ENCODE measurements around the gene NAALADL2.

Gene NAALADL2

DNA sequence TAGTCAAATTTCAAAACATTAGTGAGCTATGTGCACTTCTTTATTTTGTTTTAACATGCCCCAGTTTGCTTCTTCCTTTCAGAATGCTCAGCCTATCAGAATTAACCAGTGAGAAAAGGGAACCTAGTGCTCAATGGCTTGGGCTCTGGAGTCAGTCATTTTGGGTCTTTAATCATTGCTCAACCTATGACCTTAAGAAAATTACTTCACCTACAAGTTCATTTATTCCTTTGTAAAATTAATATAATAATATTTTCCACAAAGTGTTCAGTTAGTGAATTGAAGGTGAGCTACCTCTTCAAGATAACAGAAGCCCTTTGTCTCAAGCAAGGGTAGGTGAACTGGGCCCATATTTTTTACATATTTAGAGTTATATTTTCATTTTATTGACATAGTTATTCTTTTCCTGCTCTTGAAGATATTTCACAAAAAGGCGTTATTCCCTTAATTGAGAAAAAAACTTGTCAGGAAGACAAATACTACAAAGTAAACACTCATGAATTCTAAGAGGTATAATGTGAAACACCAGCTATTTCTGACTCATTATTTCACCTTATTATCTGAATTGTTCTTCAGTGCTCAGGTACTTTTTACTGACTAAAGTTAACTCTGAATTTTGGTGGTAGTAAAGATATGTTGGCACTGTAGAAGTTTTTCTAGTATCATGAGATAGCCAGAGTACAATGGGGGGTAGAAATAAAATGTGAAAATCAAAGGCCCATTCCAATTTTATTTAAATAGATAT lies 415.5 kb downstream of the NAALADL2 start:
- Mint-ChIP-seq H3K27ac (peak overlapping the region in 1 of 2 donors; percentile 9), H3K4me3 (no peak overlapping the region), H3K9me3 (no peaks in the 10 kb centered on the region), H3K4me1 (no peaks in the 10 kb centered on the region), H3K27me3 (no peaks in the 10 kb centered on the region)
- no peak for DNase-seq
- ATAC-seq: no peak

DNA sequence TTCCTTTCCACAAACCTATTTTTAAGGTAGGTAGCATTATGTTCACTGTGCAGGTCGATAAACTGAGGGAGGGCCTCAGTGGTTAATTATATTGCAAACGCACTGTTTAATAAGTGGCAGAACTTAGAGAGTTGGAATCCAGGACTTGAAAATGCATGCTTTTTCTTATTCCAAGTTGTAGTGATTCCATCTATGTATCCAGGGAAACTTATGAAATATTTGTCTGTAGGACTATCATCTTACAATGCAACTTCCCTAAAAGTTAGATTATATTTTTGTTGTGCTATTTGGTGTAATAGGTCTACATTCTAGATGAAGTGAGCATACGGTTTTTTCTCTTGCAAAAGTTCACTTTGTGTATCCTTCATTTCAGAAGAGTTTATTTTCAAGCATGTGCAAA lies 419.5 kb downstream of the NAALADL2 start:
- Mint-ChIP-seq H3K4me3 (no peak overlapping the region), H3K9me3 (no peaks in the 10 kb centered on the region), H3K4me1 (no peaks in the 10 kb centered on the region)

DNA sequence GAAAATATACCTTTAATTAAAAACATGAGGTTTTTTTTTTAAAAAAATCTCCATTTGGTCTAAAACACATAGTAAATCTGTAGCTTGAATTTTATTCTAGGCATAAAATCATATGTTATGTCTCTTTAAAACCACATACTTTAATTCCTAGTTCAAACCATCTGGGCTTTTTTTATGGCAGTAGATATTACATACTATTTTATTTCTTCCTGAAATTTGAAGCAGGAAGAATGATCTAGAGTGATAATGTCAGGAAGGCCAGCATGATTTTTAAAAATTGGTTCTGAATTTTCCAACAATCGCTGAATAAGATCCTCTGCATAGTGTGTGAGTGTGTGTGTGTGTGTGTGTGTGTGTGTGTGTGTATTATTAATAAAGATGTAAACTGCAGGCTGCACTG lies 420.3 kb downstream of the NAALADL2 start:
- Mint-ChIP-seq H3K9me3 (no peaks in the 10 kb centered on the region), H3K27me3 (no peaks in the 10 kb centered on the region), H3K27ac (no peak overlapping the region), H3K4me3 (no peak overlapping the region), H3K4me1 (no peaks in the 10 kb centered on the region)
- ATAC-seq (no peak), DNase-seq (no peak)

More for the DNA sequence above, 419.5 kb downstream of the NAALADL2 start:
- Mint-ChIP-seq H3K27me3 (no peaks in the 10 kb centered on the region), H3K27ac (no peak overlapping the region)
- ATAC-seq (no peak), DNase-seq (no peak)

DNA sequence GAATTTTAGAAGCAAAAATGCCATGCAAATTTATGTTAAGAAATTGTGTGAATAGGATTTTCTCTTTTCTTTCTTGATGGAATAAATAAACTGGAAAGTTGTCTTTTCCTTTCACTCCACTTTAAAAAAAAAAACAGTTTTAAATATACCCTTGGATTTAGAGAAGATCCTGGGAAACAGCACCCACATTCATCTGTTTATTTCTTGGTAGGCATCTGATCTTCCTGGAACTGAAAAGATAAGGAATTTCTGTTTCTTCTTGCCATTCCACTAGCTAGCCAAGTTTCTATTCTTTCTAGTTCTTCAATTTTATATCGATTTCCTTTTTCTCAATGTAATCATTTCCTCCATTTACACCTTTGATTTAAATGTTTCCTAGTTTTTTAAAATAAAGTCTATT lies 420.8 kb downstream of the NAALADL2 start:
- ATAC-seq (no peak), DNase-seq (no peak)
- no peaks in the 10 kb centered on the region for H3K4me1 Mint-ChIP-seq
- no peak overlapping the region for H3K4me3 Mint-ChIP-seq
- H3K9me3 Mint-ChIP-seq: no peaks in the 10 kb centered on the region
- H3K27ac Mint-ChIP-seq: no peak overlapping the region
- no peaks in the 10 kb centered on the region for H3K27me3 Mint-ChIP-seq

DNA sequence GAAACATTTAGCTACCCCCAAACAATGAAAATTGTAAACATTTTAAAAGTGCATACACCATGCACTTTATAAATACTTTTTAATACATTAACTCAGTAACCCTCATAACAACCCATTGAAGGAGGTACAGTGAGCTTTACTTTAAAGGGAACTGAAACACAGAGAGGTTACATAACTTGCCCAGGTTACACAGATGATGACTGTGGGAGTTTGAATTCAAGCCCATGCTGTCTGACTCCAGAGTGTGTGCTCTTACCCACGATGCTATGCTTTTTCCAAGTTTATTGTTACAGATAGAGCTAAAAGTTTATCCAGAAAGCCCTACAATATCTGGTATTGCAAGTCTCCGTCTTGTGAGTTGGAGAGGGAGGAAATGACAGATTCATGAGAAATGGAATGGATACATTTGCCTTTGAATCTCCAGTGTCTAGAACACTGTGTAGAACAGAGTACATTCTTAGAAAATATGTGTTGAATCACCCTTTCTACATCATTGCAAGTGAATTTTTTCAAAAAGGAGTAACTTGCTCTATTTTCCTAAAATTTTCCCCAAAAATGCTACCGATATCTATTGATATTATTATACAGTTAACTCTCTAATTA lies 428.3 kb downstream of the NAALADL2 start:
- Mint-ChIP-seq H3K27ac (no peak overlapping the region), H3K27me3 (no peaks in the 10 kb centered on the region), H3K4me3 (no peak overlapping the region), H3K9me3 (no peaks in the 10 kb centered on the region), H3K4me1 (no peaks in the 10 kb centered on the region)
- DNase-seq: no peak
- ATAC-seq: no peak

DNA sequence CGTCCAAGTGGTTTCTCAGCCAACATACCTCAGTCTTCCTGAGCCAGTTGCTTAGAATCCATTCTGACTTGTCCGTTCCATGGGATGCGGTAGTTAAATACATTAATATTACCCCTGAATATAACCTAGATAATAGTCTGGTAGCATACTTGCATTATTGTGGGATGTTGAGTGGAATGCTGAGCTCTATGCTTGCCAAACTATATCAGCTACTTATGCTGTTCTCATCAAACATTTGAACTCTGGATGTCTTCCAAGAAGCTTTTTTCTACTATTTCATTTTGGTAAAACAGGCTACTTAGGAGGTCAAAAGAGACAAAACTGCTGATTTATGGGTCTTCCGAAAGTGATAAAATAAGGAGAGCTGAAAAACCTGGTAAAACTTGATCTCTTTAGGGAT lies 429.5 kb downstream of the NAALADL2 start:
- ATAC-seq (no peak), DNase-seq (no peak)
- Mint-ChIP-seq H3K4me3 (no peak overlapping the region), H3K9me3 (no peaks in the 10 kb centered on the region), H3K27me3 (no peaks in the 10 kb centered on the region), H3K27ac (no peak overlapping the region), H3K4me1 (no peaks in the 10 kb centered on the region)

DNA sequence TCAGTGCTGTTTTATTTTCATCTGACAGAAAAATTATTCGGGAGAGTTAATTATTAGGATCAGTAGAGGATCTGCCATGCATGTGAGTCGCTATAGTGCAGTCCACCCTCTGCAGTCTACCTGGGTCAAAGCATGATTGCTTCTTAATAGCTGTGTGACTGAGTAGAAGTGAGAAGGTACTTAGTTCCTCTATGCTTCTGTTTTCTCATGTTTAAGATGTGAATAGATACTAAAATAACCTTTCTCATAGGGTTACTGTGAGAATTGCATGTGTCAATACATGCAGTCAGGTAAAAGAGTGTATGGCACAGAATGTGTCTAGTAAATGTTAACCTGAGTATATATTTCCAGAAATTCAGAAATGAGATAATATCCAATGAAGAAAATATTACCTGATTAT lies 435.7 kb downstream of the NAALADL2 start:
- no peak for DNase-seq
- H3K27me3 Mint-ChIP-seq: no peaks in the 10 kb centered on the region
- ATAC-seq: no peak
- no peaks in the 10 kb centered on the region for H3K4me1 Mint-ChIP-seq
- no peak overlapping the region for H3K4me3 Mint-ChIP-seq
- no peaks in the 10 kb centered on the region for H3K9me3 Mint-ChIP-seq
- H3K27ac Mint-ChIP-seq: no peak overlapping the region

DNA sequence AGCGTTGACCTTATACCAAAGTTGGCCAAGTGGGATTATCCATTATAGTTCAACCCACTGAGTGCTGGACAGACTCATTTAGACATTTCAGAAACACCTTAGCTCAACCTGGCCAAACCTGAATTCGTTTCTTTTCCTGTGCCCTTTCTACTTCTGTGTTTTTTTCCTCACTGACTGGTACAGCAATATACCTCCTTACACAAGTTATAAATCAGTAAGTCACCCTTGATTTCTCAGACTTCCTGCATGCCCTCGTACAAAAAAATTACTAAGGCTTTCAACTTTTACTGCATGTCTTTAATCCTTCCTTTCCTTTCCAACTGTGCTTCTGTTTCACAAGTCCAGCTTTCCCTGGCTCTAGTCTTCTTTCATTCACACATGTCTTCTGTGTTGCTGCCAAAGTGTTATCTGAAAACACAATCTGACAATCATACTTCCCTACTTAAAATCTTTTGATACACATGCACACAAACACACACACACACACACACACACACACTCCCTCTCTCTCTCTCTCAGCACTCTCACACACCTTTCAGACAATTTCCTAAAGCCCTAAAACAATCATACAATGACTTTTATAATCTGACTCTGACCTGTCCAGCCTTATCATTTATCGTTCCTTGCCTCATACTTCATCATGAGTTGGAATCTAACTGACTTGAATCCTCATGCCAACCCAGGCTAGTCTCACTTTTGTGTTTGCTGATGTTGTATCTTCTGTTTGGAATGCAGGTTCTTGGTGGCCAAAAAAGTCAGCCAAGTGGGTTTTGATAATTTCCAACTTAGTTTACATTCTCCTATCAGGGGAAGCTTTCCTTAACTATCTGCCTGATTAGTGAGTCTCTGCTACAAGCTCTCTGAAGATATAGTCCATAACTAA lies 436.4 kb downstream of the NAALADL2 start:
- Mint-ChIP-seq H3K9me3 (no peaks in the 10 kb centered on the region), H3K4me1 (no peaks in the 10 kb centered on the region), H3K27me3 (no peaks in the 10 kb centered on the region), H3K27ac (peak overlapping the region in 1 of 2 donors; percentile 30), H3K4me3 (no peak overlapping the region)
- no peak for ATAC-seq
- no peak for DNase-seq

DNA sequence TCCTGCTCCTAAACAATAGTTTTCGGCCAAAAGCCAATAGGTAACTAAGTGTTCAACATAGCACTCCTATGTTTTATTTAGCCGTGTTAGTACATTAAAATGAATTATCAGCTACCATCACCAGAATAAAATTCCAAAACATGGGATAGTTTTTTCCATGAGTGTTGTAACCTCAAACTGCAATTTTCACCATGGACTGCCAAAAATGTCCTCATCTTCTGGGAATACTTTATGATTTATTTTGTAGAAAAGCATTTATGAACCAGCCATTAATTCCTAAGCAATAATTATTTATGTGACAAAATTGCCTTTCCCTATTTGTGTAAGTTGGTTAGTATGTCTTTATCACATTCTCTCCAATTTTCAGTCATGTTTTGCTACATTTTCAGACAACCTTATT lies 438.1 kb downstream of the NAALADL2 start:
- no peak for ATAC-seq
- H3K27me3 Mint-ChIP-seq: no peaks in the 10 kb centered on the region
- H3K4me1 Mint-ChIP-seq: no peaks in the 10 kb centered on the region
- no peaks in the 10 kb centered on the region for H3K9me3 Mint-ChIP-seq
- DNase-seq: no peak
- H3K27ac Mint-ChIP-seq: no peak overlapping the region
- H3K4me3 Mint-ChIP-seq: no peak overlapping the region

DNA sequence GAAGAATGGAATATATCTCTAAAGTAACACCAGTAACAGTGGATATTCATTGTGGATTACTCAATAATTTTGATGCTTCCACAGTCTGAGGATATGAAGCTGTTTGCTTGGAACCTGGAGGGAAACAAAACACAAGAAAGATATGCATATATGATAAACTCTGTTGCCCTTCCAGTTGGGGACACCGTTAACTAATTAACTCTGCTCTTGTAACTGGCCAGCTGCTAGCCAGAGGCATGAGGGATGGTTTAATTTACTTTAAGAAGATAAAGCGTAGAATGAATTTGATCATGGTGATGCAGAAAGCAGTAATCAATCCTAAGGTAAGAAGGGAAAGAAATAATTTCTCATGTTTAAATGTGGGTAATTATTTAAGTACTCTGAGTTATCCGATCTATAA lies 442.6 kb downstream of the NAALADL2 start:
- ATAC-seq (no peak), DNase-seq (no peak)
- Mint-ChIP-seq H3K9me3 (no peaks in the 10 kb centered on the region), H3K27me3 (no peaks in the 10 kb centered on the region), H3K4me3 (no peak overlapping the region), H3K27ac (no peak overlapping the region), H3K4me1 (no peaks in the 10 kb centered on the region)

DNA sequence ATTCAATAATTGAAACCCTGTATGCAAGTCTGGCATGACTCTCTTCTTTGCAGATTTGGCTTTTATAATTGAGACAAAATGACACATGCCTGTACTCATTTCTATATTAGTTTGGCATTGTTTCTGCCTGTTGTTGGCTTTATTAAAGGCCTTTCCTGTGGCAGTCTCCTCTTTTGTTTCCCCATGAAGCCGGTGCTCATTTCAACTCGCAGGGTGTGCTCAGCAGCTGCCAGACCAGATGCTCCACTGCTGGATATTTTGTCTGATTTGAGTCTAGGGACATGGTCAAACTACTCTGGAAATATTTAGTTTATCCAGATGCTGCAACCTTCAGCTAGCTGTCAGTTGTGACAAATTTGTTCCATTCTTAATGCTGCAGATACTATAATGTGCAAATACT lies 445.3 kb downstream of the NAALADL2 start:
- DNase-seq (no peak), ATAC-seq (no peak)
- Mint-ChIP-seq H3K27ac (no peak overlapping the region), H3K9me3 (no peaks in the 10 kb centered on the region), H3K4me3 (no peak overlapping the region), H3K4me1 (no peaks in the 10 kb centered on the region), H3K27me3 (no peaks in the 10 kb centered on the region)

DNA sequence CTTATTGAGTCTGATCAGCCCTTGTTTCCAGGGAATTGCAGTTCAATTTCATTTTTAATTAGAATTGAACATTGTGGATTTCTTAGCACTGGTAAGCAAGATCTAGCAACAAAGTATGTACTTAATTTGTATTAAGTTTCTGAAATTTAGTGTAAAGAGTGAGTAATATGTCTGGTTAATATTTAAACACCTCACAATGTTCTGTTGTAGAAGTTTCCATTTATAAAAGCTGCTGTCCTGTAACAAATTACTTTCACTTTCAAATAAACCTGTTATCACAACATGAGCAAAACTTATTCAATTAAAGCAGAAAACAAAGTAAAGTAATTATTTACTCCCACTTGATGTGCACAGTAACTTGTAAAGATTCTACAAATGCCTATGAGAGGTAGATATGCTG lies 448.5 kb downstream of the NAALADL2 start:
- no peak for ATAC-seq
- Mint-ChIP-seq H3K9me3 (no peaks in the 10 kb centered on the region), H3K27ac (no peak overlapping the region), H3K4me1 (no peaks in the 10 kb centered on the region), H3K4me3 (no peak overlapping the region), H3K27me3 (no peaks in the 10 kb centered on the region)
- DNase-seq: no peak

DNA sequence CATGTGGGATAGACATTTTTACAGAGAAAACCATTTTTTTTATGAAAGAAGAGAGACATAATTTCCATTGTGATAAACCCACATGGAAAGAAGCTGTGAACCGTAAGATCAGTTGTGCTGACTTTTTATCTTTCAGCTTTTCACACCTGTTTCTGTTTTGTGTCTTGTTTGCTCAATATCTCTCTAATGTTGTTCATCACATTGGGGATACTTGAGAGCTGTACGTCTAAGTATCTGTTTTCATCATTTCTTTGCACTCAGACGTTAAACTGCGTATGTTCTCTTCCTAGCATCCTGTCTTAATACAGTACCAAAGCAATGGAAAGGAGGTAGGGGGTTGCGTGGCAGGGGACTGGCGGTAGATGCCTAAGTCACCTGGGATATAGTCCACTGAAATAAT lies 449.0 kb downstream of the NAALADL2 start:
- no peak overlapping the region for H3K4me3 Mint-ChIP-seq
- H3K27me3 Mint-ChIP-seq: no peaks in the 10 kb centered on the region
- H3K4me1 Mint-ChIP-seq: no peaks in the 10 kb centered on the region
- no peak for ATAC-seq
- H3K9me3 Mint-ChIP-seq: no peaks in the 10 kb centered on the region
- H3K27ac Mint-ChIP-seq: no peak overlapping the region
- no peak for DNase-seq

DNA sequence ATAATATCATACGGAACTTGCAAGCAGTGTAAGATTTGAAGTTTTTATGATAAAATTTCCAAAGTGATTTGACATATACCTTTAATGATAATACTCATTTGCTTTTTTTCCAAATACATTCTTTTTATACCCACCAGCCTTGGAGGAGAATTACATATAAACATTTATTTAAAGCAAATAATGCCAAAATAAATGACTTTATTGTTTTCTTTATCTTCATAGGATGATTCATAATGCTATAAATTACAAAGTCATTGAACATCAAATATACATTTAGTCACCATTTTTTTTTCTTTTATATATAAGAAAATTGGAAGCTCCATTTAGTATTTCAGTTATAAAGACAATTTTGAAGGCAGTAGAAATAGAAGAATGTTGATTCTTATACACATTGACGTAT lies 450.9 kb downstream of the NAALADL2 start:
- no peak for ATAC-seq
- no peaks in the 10 kb centered on the region for H3K9me3 Mint-ChIP-seq
- no peak overlapping the region for H3K4me3 Mint-ChIP-seq
- DNase-seq: no peak
- no peaks in the 10 kb centered on the region for H3K27me3 Mint-ChIP-seq
- H3K27ac Mint-ChIP-seq: no peak overlapping the region
- H3K4me1 Mint-ChIP-seq: no peaks in the 10 kb centered on the region

DNA sequence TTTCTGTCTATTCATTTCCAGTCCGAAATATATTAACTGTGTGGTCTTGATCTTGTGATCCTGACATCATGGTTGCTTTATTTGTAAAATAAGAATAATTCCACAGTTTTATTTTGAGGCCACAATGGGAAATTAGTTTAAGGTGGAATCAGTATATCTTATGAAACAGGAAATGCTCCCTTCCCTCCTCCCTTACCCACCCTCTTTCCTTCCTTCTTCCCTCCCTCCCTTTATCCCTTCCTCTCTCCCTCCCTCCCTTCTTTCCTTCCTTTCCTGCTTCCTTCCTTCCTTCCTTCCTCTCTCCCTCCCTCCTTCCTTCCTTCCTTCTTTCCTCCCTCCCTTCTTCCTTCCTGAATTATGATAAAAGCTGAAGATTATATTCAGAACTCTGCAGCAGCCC lies 452.3 kb downstream of the NAALADL2 start:
- H3K27me3 Mint-ChIP-seq: no peaks in the 10 kb centered on the region
- no peak for DNase-seq
- no peak overlapping the region for H3K4me3 Mint-ChIP-seq
- no peak overlapping the region for H3K27ac Mint-ChIP-seq
- no peaks in the 10 kb centered on the region for H3K9me3 Mint-ChIP-seq
- no peak for ATAC-seq
- no peaks in the 10 kb centered on the region for H3K4me1 Mint-ChIP-seq

DNA sequence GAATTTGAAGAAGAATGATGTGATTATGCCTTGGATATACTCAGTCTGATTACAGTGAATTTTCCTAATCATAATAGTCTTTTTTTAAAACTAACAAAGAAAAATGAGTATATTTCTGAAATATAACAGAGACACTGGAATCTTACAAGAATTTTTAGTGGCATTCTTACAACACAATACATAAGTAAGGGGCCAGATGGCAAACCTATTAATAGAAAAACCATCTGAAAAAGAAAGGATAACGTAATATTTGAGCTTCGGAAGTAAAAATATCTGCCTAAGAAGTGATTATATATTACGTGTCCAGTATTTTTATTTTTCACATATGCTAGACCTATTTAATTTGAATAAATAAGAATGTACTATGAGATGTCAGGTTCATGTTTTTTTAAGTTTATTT lies 452.8 kb downstream of the NAALADL2 start:
- ATAC-seq (no peak), DNase-seq (no peak)
- no peak overlapping the region for H3K27ac Mint-ChIP-seq
- H3K4me3 Mint-ChIP-seq: no peak overlapping the region
- no peaks in the 10 kb centered on the region for H3K27me3 Mint-ChIP-seq
- H3K9me3 Mint-ChIP-seq: no peaks in the 10 kb centered on the region
- H3K4me1 Mint-ChIP-seq: no peaks in the 10 kb centered on the region
